GM12874 (cell line): ENCODE data around the gene BTG2.

Source experiments
- CTCF ChIP-seq: IDR thresholded peaks from 2 replicates; pipeline ENCODE4 v1.5.1; 2011; ENCODE audit warnings: low read depth, mild to moderate bottlenecking, control low read depth, low read length, moderate library complexity; ENCODE audit not compliant: insufficient read depth

The BTG2 gene

GRCh38 chr1:203286161-203286984 is 18.9 kb upstream of the BTG2 start:
- TF ChIP-seq CTCF: no peak

GRCh38 chr1:203287109-203287893 is 18.0 kb upstream of the BTG2 start:
- no peak for TF ChIP-seq CTCF

GRCh38 chr1:203287898-203288297 is 17.4 kb upstream of the BTG2 start:
- no peak for TF ChIP-seq CTCF

- no peak for TF ChIP-seq CTCF
These were observed 16.9 kb upstream of the BTG2 start for GRCh38 chr1:203288400-203288799.

GRCh38 chr1:203289281-203289981 is 15.9 kb upstream of the BTG2 start:
- TF ChIP-seq CTCF: no peak

- no peak for TF ChIP-seq CTCF
These were observed 15.4 kb upstream of the BTG2 start for GRCh38 chr1:203289982-203290260.
